H9 (cell line): Measurements from ENCODE around the gene ERP27. TPM values are rescaled to one million over a fixed set of nuclear protein-coding genes. Genes with fewer than 3 reads are reported as not detected.

ENCODE experiments used
- DNase-seq: peaks from one replicate; pipeline ENCODE4 v3.0.0-alpha.2; 2017
- H2AFZ ChIP-seq: one replicate; pipeline ENCODE4 v1.6.1; 2013; ENCODE audit warnings: mild to moderate bottlenecking, low read length, control low read depth, moderate library complexity
- H2AK5ac ChIP-seq: 2 replicates; pipeline ENCODE4 v1.6.1; 2013; ENCODE audit warnings: low read length, control low read depth, mixed read lengths; ENCODE audit not compliant: insufficient read length
- H2BK120ac ChIP-seq: one replicate; pipeline ENCODE4 v1.6.1; 2013; ENCODE audit warnings: low read depth, mild to moderate bottlenecking, low read length, control low read depth, inconsistent platforms; ENCODE audit not compliant: poor library complexity, severe bottlenecking
- H2BK12ac ChIP-seq: 2 replicates; pipeline ENCODE4 v1.6.1; 2013; ENCODE audit warnings: low read length, control low read depth, mixed read lengths, low read depth; ENCODE audit not compliant: insufficient read length
- H2BK15ac ChIP-seq: 2 replicates; pipeline ENCODE4 v1.6.1; 2013; ENCODE audit warnings: low read depth, low read length, control low read depth
- H2BK20ac ChIP-seq: one replicate; pipeline ENCODE4 v1.6.1; 2013; ENCODE audit warnings: low read depth, mild to moderate bottlenecking, low read length, control low read depth, inconsistent platforms; ENCODE audit not compliant: poor library complexity, severe bottlenecking
- H2BK5ac ChIP-seq: 2 replicates; pipeline ENCODE4 v1.6.1; 2013; ENCODE audit warnings: low read length, control low read depth, mixed read lengths; ENCODE audit not compliant: insufficient read length
- H3K14ac ChIP-seq: 2 replicates; pipeline ENCODE4 v1.6.1; 2013; ENCODE audit warnings: low read length, control low read depth; ENCODE audit not compliant: insufficient read depth
- H3K18ac ChIP-seq: 2 replicates; pipeline ENCODE4 v1.6.1; 2013; ENCODE audit warnings: low read depth, mild to moderate bottlenecking, mixed read lengths, low read length, control low read depth; ENCODE audit not compliant: insufficient read length
- H3K23ac ChIP-seq: 2 replicates; pipeline ENCODE4 v1.6.1; 2013; ENCODE audit warnings: low read length, control low read depth, mixed read lengths, low read depth; ENCODE audit not compliant: insufficient read length
- H3K23me2 ChIP-seq: 2 replicates; pipeline ENCODE4 v1.6.1; 2013; ENCODE audit warnings: low read depth, mild to moderate bottlenecking, mixed read lengths, low read length, control low read depth; ENCODE audit not compliant: insufficient read length, poor library complexity, severe bottlenecking
- H3K27ac ChIP-seq: 2 replicates; pipeline ENCODE4 v1.5.1; 2013; ENCODE audit warnings: low read length, control low read depth, mixed read lengths, low read depth; ENCODE audit not compliant: insufficient read length
- H3K27me3 ChIP-seq: 2 replicates; pipeline ENCODE4 v1.6.1; 2013; ENCODE audit warnings: low read length, control low read depth, inconsistent platforms; ENCODE audit not compliant: insufficient read depth
- H3K4ac ChIP-seq: 2 replicates; pipeline ENCODE4 v1.6.1; 2013; ENCODE audit warnings: low read depth, mild to moderate bottlenecking, control low read depth, inconsistent platforms, low read length, moderate library complexity
- H3K4me1 ChIP-seq: 2 replicates; pipeline ENCODE4 v1.6.1; 2013; ENCODE audit warnings: low read length, control low read depth, inconsistent platforms; ENCODE audit not compliant: insufficient read depth
- H3K4me2 ChIP-seq: 2 replicates; pipeline ENCODE4 v1.6.1; 2013; ENCODE audit warnings: low read length, control low read depth, mixed read lengths; ENCODE audit not compliant: insufficient read length, insufficient read depth
- H3K56ac ChIP-seq: 2 replicates; pipeline ENCODE4 v1.6.1; 2013; ENCODE audit warnings: low read depth, mild to moderate bottlenecking, mixed read lengths, low read length, control low read depth; ENCODE audit not compliant: insufficient read length
- H3K79me1 ChIP-seq: 2 replicates; pipeline ENCODE4 v1.6.1; 2013; ENCODE audit warnings: low read depth, mild to moderate bottlenecking, moderate library complexity, low read length, control low read depth, inconsistent platforms; ENCODE audit not compliant: insufficient read depth, poor library complexity, severe bottlenecking
- H3K79me2 ChIP-seq: 2 replicates; pipeline ENCODE4 v1.6.1; 2013; ENCODE audit warnings: low read length, control low read depth, inconsistent platforms; ENCODE audit not compliant: insufficient read depth
- H3K9ac ChIP-seq: 2 replicates; pipeline ENCODE4 v1.6.1; 2013; ENCODE audit warnings: low read length, control low read depth, mixed read lengths; ENCODE audit not compliant: insufficient read length; ENCODE audit errors: extremely low read depth
- H3K9me3 ChIP-seq: one replicate; pipeline ENCODE4 v1.6.1; 2013; ENCODE audit warnings: low read depth, low read length, inconsistent platforms; ENCODE audit not compliant: control insufficient read depth
- H3T11ph ChIP-seq: one replicate; pipeline ENCODE4 v1.6.1; 2013; ENCODE audit warnings: mild to moderate bottlenecking, low read length, control low read depth, inconsistent platforms
- H4K20me1 ChIP-seq: one replicate; pipeline ENCODE4 v1.6.1; 2013; ENCODE audit not compliant: control insufficient read depth, insufficient read length, insufficient read depth
- H4K5ac ChIP-seq: 2 replicates; pipeline ENCODE4 v1.6.1; 2013; ENCODE audit warnings: low read depth, mild to moderate bottlenecking, mixed read lengths, low read length, control low read depth; ENCODE audit not compliant: insufficient read length
- H4K8ac ChIP-seq: replicated peaks from 2 replicates; pipeline ENCODE4 v1.6.1; 2013; ENCODE audit warnings: low read length, control low read depth, mixed read lengths, low read depth; ENCODE audit not compliant: insufficient read length
- H4K91ac ChIP-seq: 2 replicates; pipeline ENCODE4 v1.6.1; 2013; ENCODE audit warnings: low read depth, mild to moderate bottlenecking, moderate library complexity, mixed read lengths, low read length, control low read depth; ENCODE audit not compliant: insufficient read length
- H3K27ac Mint-ChIP-seq, 3 experiments: 2 replicates in 2 of 3; 3 replicates in 1 of 3; pipeline ENCODE4 v1.8.0; 2020 to 2021; ENCODE audit warnings: mixed read lengths in 3 of 3, mild to moderate bottlenecking in 1 of 3, moderate library complexity in 1 of 3
- H3K27me3 Mint-ChIP-seq: 2 replicates; pipeline ENCODE4 v1.8.0; 2021; ENCODE audit warnings: low read depth, mild to moderate bottlenecking, moderate library complexity, mixed read lengths
- H3K36me3 Mint-ChIP-seq, 3 experiments: 2 replicates in 2 of 3; 3 replicates in 1 of 3; pipeline ENCODE4 v1.8.0; 2020 to 2021; ENCODE audit warnings: low read depth in 3 of 3, mixed read lengths in 3 of 3; ENCODE audit not compliant: insufficient read depth in 1 of 3
- H3K4me1 Mint-ChIP-seq, 2 experiments: 2 replicates each; pipeline ENCODE4 v1.8.0; 2020; ENCODE audit warnings: mixed read lengths in 2 of 2
- H3K4me3 Mint-ChIP-seq, 2 experiments: 2 replicates in 1 of 2; 3 replicates in 1 of 2; pipeline ENCODE4 v1.8.0; 2020 to 2021; ENCODE audit warnings: mild to moderate bottlenecking in 2 of 2, mixed read lengths in 2 of 2, moderate library complexity in 1 of 2
- H3K9me3 Mint-ChIP-seq, 2 experiments: 2 replicates in 1 of 2; 3 replicates in 1 of 2; pipeline ENCODE4 v1.8.0; 2020; ENCODE audit warnings: mild to moderate bottlenecking in 2 of 2, mixed read lengths in 2 of 2, moderate library complexity in 1 of 2
- WGBS: extraction: QIAGEN DNeasy Blood & Tissue Kit; methylation state at CpG from one replicate; pipeline ENCODE4 v1.1.7; 2013; ENCODE audit warnings: missing lambda C conversion rate, low lambda C conversion rate, mixed read lengths; ENCODE audit not compliant: insufficient read length; ENCODE audit errors: extremely low coverage; 5-methylcytosine and 5-hydroxymethylcytosine counted together
- total RNA-seq: library from RNA; stranded (reverse); gene quantifications from 2 replicates; pipeline ENCODE4 v1.2.1, GENCODE V29; 2021
- TF ChIP-seq, protein P1 (sequence below): fragments of 200-600 bp; sonication (generic); conservative IDR thresholded peaks from 3 replicates; pipeline ENCODE4 v1.8.0; 2021; ENCODE audit warnings: antibody characterized with exemption, mild to moderate bottlenecking

Gene ERP27
- total RNA-seq, 1 experiment from 2014 or later, result not detected

DNA sequence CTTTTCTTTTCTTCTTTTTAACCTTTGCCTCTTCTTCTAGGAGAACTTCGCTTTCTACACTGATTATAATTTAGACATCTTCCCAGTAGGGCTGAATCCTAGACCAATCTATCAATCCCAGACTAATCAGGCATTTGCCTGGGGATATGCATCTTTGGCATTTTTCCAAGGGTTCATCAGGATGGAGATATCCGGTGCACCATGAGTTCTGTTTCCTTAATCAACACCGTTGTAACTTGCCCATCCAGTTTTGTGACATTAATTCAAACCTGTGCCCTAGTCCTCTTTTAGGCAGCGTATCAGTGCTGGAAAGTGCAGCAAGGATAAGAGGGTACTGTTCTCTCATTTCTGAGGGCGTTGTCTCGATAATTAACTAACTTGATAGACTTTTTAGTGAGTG is 52.1 kb downstream of the ERP27 start:
- Mint-ChIP-seq H3K4me1 (peaks cover 3 to 5% of the 10 kb centered on the region in 2 experiments; a peak in 3 of 4 replicates), H3K4me3 (no peak overlapping the region), H3K27me3 (no peaks in the 10 kb centered on the region), H3K36me3 (no peaks in the 10 kb centered on the region), H3K27ac (no peak overlapping the region), H3K9me3 (no peaks in the 10 kb centered on the region)
- Histone ChIP-seq H3K23me2 (no peaks in the 10 kb centered on the region), H2BK5ac (no peak overlapping the region), H2AFZ (no peak overlapping the region), H3K9ac (no peak overlapping the region), H3K4ac (no peak overlapping the region), H3K27ac (no peak overlapping the region), H3K79me2 (no peaks in the 10 kb centered on the region), H3K18ac (no peak overlapping the region), H3K14ac (no peak overlapping the region), H3K4me2 (no peak overlapping the region), H2BK15ac (no peak overlapping the region), H4K8ac (no peak overlapping the region), H3K79me1 (no peaks in the 10 kb centered on the region), H4K20me1 (no peaks in the 10 kb centered on the region), H3K9me3 (no peaks in the 10 kb centered on the region), H4K5ac (no peak overlapping the region), H4K91ac (no peak overlapping the region), H3K56ac (no peak overlapping the region), H2AK5ac (no peak overlapping the region), H3K27me3 (no peaks in the 10 kb centered on the region), H2BK12ac (no peak overlapping the region), H3T11ph (no peak overlapping the region), H2BK20ac (no peak overlapping the region), H2BK120ac (no peak overlapping the region), H3K4me1 (no peaks in the 10 kb centered on the region), H3K23ac (no peak overlapping the region)
- TF ChIP-seq, protein P1, sequence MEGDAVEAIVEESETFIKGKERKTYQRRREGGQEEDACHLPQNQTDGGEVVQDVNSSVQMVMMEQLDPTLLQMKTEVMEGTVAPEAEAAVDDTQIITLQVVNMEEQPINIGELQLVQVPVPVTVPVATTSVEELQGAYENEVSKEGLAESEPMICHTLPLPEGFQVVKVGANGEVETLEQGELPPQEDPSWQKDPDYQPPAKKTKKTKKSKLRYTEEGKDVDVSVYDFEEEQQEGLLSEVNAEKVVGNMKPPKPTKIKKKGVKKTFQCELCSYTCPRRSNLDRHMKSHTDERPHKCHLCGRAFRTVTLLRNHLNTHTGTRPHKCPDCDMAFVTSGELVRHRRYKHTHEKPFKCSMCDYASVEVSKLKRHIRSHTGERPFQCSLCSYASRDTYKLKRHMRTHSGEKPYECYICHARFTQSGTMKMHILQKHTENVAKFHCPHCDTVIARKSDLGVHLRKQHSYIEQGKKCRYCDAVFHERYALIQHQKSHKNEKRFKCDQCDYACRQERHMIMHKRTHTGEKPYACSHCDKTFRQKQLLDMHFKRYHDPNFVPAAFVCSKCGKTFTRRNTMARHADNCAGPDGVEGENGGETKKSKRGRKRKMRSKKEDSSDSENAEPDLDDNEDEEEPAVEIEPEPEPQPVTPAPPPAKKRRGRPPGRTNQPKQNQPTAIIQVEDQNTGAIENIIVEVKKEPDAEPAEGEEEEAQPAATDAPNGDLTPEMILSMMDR, result no peak
- no peak for DNase-seq
- WGBS, result no CpG with 5 or more reads among the region's 6 CpGs
